Ramos (cell line): ENCODE results near the gene HECW1.
"Not testable (repeated sequence)": the region's sequence is repeated elsewhere in the genome, so short reads cannot be mapped to it uniquely, and the experiment has no call there.

Source experiments
- in situ Hi-C: fragments of 300-500 bp; cut with MboI; formaldehyde crosslinking; loops from one replicate; pipeline ENCODE4 v1.14.3; 2022; ENCODE audit warnings: low sequenced_read_pairs; ENCODE audit not compliant: unreplicated experiment

The HECW1 gene

GRCh38 chr7:43112459-43112940 is at the start of gene HECW1:
HECW1 (plus strand) TSS chr7:43112647; CDS start chr7:43243906, 131,259 bp downstream.
- in situ Hi-C loops = no loop called here

- in situ Hi-C loops = no loop called here
Measured at GRCh38 chr7:43071604-43072003, 40.8 kb upstream of the HECW1 start.

GRCh38 chr7:43072530-43072929 is 39.9 kb upstream of the HECW1 start:
- in situ Hi-C loops = no loop called here

- in situ Hi-C loops = not testable (repeated sequence)
Measured at GRCh38 chr7:43073811-43074210, 38.6 kb upstream of the HECW1 start.

- in situ Hi-C loops = no loop called here
Measured at GRCh38 chr7:43076189-43076605, 36.2 kb upstream of the HECW1 start.

GRCh38 chr7:43076606-43077005 is 35.8 kb upstream of the HECW1 start:
- in situ Hi-C loops = no loop called here

- in situ Hi-C loops = no loop called here
Measured at GRCh38 chr7:43077285-43077684, 35.2 kb upstream of the HECW1 start.

GRCh38 chr7:43077732-43078391 is 34.6 kb upstream of the HECW1 start:
- in situ Hi-C loops = no loop called here

GRCh38 chr7:43078794-43079193 is 33.7 kb upstream of the HECW1 start:
- in situ Hi-C loops = no loop called here

- in situ Hi-C loops = no loop called here
Measured at GRCh38 chr7:43081603-43082002, 30.8 kb upstream of the HECW1 start.

- in situ Hi-C loops = no loop called here
Measured at GRCh38 chr7:43083106-43083505, 29.3 kb upstream of the HECW1 start.

GRCh38 chr7:43085017-43085416 is 27.4 kb upstream of the HECW1 start:
- in situ Hi-C loops = no loop called here

- in situ Hi-C loops = no loop called here
Measured at GRCh38 chr7:43085992-43086391, 26.5 kb upstream of the HECW1 start.

GRCh38 chr7:43092819-43093218 is 19.6 kb upstream of the HECW1 start:
- in situ Hi-C loops = no loop called here

- in situ Hi-C loops = no loop called here
Measured at GRCh38 chr7:43096875-43097274, 15.6 kb upstream of the HECW1 start.

- in situ Hi-C loops = no loop called here
Measured at GRCh38 chr7:43099750-43100149, 12.7 kb upstream of the HECW1 start.

GRCh38 chr7:43104874-43105520 is 7.5 kb upstream of the HECW1 start:
- in situ Hi-C loops = no loop called here

GRCh38 chr7:43105521-43106120 is 6.8 kb upstream of the HECW1 start:
- in situ Hi-C loops = no loop called here

GRCh38 chr7:43108255-43109011 is 4.0 kb upstream of the HECW1 start:
- in situ Hi-C loops = no loop called here

- in situ Hi-C loops = no loop called here
Measured at GRCh38 chr7:43110791-43111535, 1.5 kb upstream of the HECW1 start.
